22Rv1 (cell line): ENCODE data around the gene MTHFS.
A peak's percentile ranks its signal among the peaks of the same experiment; 100 is the strongest.
"Not testable (repeated sequence)": the region's sequence is repeated elsewhere in the genome, so short reads cannot be mapped to it uniquely, and the experiment has no call there.

ENCODE experiments used
- H3K27ac ChIP-seq: fragments of 450-650 bp; 2 replicates; pipeline ENCODE4 v1.5.1; 2017
- ZFX ChIP-seq: fragments of 450-650 bp; IDR thresholded peaks from 2 replicates; pipeline ENCODE4 v1.6.1; 2017; ENCODE audit warnings: antibody characterized with exemption, borderline replicate concordance
- TF ChIP-seq, protein P1 (sequence below): fragments of 450-650 bp; IDR thresholded peaks from 2 replicates; pipeline ENCODE4 v1.5.1; 2017; ENCODE audit warnings: mild to moderate bottlenecking

MTHFS gene

GRCh38 chr15:79932447-79932846 lies 35.6 kb upstream of the MTHFS start:
- TF ChIP-seq, protein P1, sequence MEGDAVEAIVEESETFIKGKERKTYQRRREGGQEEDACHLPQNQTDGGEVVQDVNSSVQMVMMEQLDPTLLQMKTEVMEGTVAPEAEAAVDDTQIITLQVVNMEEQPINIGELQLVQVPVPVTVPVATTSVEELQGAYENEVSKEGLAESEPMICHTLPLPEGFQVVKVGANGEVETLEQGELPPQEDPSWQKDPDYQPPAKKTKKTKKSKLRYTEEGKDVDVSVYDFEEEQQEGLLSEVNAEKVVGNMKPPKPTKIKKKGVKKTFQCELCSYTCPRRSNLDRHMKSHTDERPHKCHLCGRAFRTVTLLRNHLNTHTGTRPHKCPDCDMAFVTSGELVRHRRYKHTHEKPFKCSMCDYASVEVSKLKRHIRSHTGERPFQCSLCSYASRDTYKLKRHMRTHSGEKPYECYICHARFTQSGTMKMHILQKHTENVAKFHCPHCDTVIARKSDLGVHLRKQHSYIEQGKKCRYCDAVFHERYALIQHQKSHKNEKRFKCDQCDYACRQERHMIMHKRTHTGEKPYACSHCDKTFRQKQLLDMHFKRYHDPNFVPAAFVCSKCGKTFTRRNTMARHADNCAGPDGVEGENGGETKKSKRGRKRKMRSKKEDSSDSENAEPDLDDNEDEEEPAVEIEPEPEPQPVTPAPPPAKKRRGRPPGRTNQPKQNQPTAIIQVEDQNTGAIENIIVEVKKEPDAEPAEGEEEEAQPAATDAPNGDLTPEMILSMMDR: no peak
- no peak for TF ChIP-seq ZFX
- no peak overlapping the region for H3K27ac ChIP-seq

- no peak overlapping the region for H3K27ac ChIP-seq
- TF ChIP-seq, protein P1: no peak
- TF ChIP-seq ZFX: no peak
Observed at GRCh38 chr15:79930516-79930915, 33.7 kb upstream of the MTHFS start.

- no peak overlapping the region for H3K27ac ChIP-seq
- TF ChIP-seq ZFX: no peak
- TF ChIP-seq, protein P1: no peak
Observed at GRCh38 chr15:79929412-79929811, 32.6 kb upstream of the MTHFS start.

DNA sequence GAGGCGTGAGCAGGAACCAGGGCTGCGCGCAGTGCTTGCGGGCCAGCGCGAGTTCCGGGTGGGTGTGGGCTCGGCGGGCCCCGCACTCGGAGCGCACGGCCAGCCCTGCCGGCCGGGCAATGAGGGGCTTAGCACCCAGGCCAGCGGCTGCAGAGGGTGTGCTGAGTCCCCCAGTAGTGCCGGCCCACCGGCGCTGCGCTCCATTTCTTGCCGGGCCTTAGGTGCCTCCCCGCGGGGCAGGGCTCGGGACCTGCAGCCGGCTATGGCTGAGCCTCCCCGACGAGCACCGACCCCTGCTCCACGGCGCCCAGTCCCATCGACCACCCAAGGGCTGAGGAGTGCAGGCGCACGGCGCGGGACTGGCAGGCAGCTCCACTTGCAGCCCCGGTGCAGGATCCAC lies 29.3 kb upstream of the MTHFS start:
- not testable (repeated sequence) for H3K27ac ChIP-seq

GRCh38 chr15:79924379-79924778 lies 27.6 kb upstream of the MTHFS start:
- H3K27ac ChIP-seq: peak overlapping the region; percentile 95
- TF ChIP-seq, protein P1: no peak
- TF ChIP-seq ZFX: no peak

DNA sequence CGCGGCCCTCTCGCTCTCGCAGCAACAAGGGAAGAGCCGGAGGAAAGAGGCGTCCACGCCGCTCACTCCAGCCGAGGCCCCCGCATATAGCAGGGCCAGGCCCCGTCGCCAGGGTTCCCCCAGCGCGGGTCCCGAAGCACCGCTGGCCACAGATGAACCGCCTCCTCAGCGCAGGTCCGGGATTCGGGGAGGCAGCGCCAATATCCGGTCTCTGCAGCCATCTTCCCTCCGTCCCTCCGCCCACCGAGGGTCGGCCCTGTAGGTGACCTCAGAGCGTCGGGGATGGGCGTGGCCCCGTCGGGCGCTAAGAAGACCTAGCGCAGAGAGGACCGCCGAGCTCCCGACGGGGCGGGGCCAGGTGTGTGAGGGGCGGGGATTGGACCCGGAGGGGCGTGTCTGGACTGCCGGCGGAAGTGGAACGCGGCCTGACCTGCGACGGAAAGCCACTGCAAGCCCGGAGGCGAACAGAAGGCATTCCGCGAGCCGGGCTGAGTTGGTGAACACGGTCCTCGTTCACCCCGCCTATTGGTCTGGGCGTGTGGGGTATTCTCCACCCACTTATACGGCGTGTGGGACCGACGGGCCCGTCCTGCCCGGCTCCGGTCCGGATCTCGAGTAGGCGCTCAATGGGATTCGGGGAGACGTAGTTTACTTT lies 26.8 kb upstream of the MTHFS start:
- peak overlapping the region; percentile 95 for H3K27ac ChIP-seq
- no peak for TF ChIP-seq ZFX
- TF ChIP-seq, protein P1: no peak

- no peak for TF ChIP-seq ZFX
- TF ChIP-seq, protein P1: no peak
- H3K27ac ChIP-seq: peak overlapping the region; percentile 95
Observed at GRCh38 chr15:79923079-79923514, 26.3 kb upstream of the MTHFS start.
